ENCODE measurements around the gene SSRP1.
"Not testable (repeated sequence)": the region's sequence is repeated elsewhere in the genome, so short reads cannot be mapped to it uniquely, and the experiment has no call there.

SSRP1 gene

DNA sequence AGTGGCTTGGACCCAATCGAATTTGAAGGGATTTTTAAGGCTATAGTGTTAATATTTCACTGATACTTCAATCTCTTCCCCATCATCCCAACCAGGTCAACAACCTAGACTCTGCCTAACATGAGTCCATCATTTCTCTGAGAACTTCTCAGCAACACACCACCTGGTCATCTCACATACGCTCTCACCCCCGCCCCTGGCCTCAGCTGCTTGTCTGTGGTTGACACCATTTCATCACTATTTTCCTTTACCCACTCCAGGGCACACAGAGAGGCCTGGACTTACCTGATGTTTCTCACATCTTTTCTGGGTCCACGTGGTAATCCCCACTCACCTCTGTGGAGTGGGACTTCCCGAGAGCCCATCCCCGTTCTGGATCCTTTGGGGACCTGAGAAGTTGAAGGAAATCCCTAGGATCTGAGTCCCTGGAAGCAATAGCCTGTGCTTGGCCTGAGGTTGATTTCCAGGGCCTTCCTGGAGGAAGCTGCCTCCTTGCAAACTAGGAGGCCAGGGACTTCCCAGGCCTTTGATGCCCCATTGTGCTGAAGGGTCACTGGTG lies 5.6 kb upstream of the SSRP1 start:
- H3K4me3 ChIP-seq (ENCODE audit: low read length): no peak overlapping the region
- peaks cover 39% of the 10 kb centered on the region for H3K4me1 ChIP-seq (ENCODE audit: insufficient read depth, low read length)
- no peaks in the 10 kb centered on the region for H3K36me3 ChIP-seq (ENCODE audit: insufficient read depth, low read length)
- H3K9me3 ChIP-seq (ENCODE audit: low read length): no peaks in the 10 kb centered on the region
- H2AFZ ChIP-seq (ENCODE audit: low read depth, low read length): no peak overlapping the region
- H3K27me3 ChIP-seq (ENCODE audit: insufficient read depth, low read length): no peaks in the 10 kb centered on the region

DNA sequence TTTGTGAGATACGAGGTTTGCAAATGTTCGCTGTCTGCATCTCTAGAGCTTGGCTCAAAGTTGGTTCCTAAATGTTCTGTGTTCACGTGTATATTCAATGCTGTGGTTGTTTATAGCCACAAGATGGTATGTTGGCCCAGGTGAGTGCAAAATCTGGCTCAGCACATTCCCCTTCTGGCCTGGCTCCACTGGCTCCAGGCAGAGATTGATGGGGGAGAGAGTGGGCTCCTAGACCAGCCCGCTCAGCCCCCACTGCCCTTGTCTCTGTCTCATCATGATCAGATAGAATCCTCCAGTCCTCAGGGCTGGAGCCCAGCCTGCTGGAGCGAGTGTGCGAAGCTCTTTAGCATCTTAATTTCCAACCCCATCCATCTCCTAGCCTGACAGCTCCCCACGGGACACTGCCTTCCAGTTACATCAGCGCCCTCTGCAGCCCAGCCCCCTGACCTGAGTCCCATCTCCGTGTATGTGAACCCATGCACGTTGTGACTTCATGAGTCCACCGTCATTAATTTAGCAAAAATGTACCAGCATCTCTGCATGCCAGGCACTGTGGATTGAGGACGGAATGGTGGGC lies 4.4 kb upstream of the SSRP1 start:
- H3K36me3 ChIP-seq (ENCODE audit: insufficient read depth, low read length): no peaks in the 10 kb centered on the region
- no peaks in the 10 kb centered on the region for H3K27me3 ChIP-seq (ENCODE audit: insufficient read depth, low read length)
- no peak overlapping the region for H3K4me3 ChIP-seq (ENCODE audit: low read length)
- H3K9me3 ChIP-seq (ENCODE audit: low read length): no peaks in the 10 kb centered on the region
- peaks cover 45% of the 10 kb centered on the region for H3K4me1 ChIP-seq (ENCODE audit: insufficient read depth, low read length)
- no peak overlapping the region for H2AFZ ChIP-seq (ENCODE audit: low read depth, low read length)

DNA sequence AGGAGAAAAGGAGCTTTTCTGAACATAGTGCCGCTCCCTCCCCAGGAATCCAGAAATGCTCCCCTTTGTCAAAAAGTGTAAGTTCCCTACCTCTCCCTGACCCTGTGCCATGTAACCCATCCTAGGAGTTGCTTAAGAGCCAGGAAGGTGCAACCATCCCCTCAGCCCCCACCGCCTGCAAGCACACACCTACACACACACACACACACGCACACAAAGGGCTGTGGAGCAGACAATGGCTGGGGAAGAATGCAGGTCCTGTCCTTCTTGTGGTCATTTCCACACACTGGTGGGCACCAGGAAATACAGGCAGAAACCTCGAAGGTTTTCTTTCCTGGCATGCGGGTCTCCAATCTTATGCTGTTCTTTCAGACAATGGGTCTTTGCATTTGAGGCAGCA lies 3.6 kb upstream of the SSRP1 start:
- Histone ChIP-seq H3K4me3 (ENCODE audit: low read length) (no peak overlapping the region), H3K9me3 (ENCODE audit: low read length) (no peaks in the 10 kb centered on the region), H3K36me3 (ENCODE audit: insufficient read depth, low read length) (peaks cover 5% of the 10 kb centered on the region), H3K27me3 (ENCODE audit: insufficient read depth, low read length) (no peaks in the 10 kb centered on the region), H2AFZ (ENCODE audit: low read depth, low read length) (no peak overlapping the region), H3K4me1 (ENCODE audit: insufficient read depth, low read length) (peaks cover 53% of the 10 kb centered on the region)

DNA sequence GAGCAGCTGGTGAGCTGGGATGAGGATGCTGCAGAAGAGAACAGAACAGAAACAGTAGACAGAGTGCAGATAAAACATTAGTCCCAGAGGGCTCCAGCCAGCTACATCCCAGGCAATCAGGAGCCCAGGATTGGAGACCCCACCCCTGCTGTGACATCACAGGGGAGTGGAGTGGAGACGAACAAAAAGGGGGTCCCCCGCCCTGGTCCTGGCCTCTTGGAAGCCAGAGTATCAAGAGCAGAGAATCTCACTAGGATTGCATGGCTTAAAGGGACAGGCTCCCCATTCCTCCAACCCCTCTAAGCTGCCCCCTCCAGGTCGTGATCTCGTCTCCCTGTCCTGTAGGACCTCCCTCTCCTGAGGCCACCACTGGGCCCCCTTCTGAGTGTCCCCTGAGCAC lies 2.5 kb upstream of the SSRP1 start, which contains the start of gene P2RX3:
Gene P2RX3, plus strand, starts transcription at position 211 of the 400 bp plus-strand sequence. CDS start 199 bp downstream, outside the sequence.
- Histone ChIP-seq H3K36me3 (ENCODE audit: insufficient read depth, low read length) (peaks cover 17% of the 10 kb centered on the region), H3K27me3 (ENCODE audit: insufficient read depth, low read length) (no peaks in the 10 kb centered on the region), H3K4me3 (ENCODE audit: low read length) (no peak within 1 kb of the TSS), H3K9me3 (ENCODE audit: low read length) (no peaks in the 10 kb centered on the region), H3K4me1 (ENCODE audit: insufficient read depth, low read length) (peaks cover 53% of the 10 kb centered on the region), H2AFZ (ENCODE audit: low read depth, low read length) (no peak within 1 kb of the TSS)

DNA sequence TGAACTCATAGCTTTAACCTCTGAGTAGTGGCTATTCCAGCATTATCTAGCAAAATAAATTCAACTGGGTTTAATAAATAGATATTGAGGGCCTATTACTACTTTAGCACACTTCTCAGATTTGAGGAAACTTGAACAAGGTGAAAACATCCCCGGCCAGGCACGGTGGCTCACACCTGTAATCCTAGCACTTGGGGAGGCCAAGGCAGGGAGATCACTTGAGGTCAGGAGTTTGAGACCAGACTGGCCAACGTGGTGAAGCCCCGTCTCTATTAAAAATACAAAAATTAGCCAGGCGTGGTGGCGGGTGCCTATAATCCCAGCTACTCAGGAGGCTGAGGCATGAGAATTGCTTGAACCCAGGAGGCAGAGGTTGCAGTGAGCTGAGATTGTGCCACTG lies 1.2 kb upstream of the SSRP1 start:
- Histone ChIP-seq H3K36me3 (ENCODE audit: insufficient read depth, low read length) (peaks cover 30% of the 10 kb centered on the region), H3K4me1 (ENCODE audit: insufficient read depth, low read length) (peaks cover 49% of the 10 kb centered on the region)
- not testable (repeated sequence) for H3K9me3 ChIP-seq (ENCODE audit: low read length); H3K4me3 ChIP-seq (ENCODE audit: low read length); H2AFZ ChIP-seq (ENCODE audit: low read depth, low read length); H3K27me3 ChIP-seq (ENCODE audit: insufficient read depth, low read length)

DNA sequence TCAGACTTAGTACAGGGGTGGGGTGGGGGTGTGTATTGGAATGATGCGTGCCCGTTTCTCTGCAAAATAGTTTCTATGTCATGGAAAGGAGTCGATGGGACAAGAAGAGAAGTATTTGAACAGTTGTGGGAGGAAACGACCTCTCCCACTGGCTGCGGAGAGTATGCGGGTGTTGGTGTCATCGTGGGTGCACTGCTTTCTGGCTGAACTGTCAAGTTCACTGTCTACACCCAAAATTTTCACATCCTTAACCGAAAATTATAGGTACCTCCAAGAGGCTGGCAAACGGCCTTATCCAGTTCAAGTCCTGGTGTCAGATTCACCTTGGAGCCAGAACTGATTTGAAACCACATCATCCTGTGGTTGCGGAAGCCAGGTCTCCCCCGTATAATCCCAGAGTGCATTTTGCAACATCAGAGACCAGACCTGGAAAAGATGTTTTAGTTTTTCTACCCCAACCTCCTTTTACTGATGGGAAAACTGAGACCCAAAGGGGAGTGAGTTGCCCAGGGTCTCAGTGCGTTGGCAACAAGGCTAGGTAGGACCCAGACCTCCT lies 497 bp upstream of the SSRP1 start:
- Histone ChIP-seq H3K4me3 (ENCODE audit: low read length) (peak overlapping the region; percentile 93), H3K9me3 (ENCODE audit: low read length) (no peaks in the 10 kb centered on the region), H3K36me3 (ENCODE audit: insufficient read depth, low read length) (peaks cover 36% of the 10 kb centered on the region), H3K27me3 (ENCODE audit: insufficient read depth, low read length) (no peaks in the 10 kb centered on the region), H2AFZ (ENCODE audit: low read depth, low read length) (peak overlapping the region; percentile 60), H3K4me1 (ENCODE audit: insufficient read depth, low read length) (peaks cover 49% of the 10 kb centered on the region)

DNA sequence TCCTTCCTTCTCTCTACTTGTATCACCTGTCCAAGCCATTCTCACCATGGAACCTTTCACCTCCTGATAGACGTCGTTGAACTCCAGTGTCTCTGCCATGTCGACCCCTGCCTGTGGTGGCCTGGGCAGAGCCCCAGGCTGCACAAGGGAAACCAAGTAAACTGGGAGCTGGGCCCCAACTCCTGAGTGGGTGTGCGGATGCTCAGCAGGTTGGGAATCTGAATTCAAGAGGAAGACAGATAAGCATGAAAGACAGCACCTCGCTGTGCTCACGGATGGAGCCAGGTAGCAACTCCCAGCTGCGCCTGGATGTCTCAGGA lies 709 bp downstream of the SSRP1 start:
- Histone ChIP-seq H3K27me3 (ENCODE audit: insufficient read depth, low read length) (no peaks in the 10 kb centered on the region), H2AFZ (ENCODE audit: low read depth, low read length) (no peak overlapping the region), H3K4me3 (ENCODE audit: low read length) (peak overlapping the region; percentile 93), H3K4me1 (ENCODE audit: insufficient read depth, low read length) (peaks cover 41% of the 10 kb centered on the region), H3K9me3 (ENCODE audit: low read length) (no peaks in the 10 kb centered on the region), H3K36me3 (ENCODE audit: insufficient read depth, low read length) (peaks cover 48% of the 10 kb centered on the region)

DNA sequence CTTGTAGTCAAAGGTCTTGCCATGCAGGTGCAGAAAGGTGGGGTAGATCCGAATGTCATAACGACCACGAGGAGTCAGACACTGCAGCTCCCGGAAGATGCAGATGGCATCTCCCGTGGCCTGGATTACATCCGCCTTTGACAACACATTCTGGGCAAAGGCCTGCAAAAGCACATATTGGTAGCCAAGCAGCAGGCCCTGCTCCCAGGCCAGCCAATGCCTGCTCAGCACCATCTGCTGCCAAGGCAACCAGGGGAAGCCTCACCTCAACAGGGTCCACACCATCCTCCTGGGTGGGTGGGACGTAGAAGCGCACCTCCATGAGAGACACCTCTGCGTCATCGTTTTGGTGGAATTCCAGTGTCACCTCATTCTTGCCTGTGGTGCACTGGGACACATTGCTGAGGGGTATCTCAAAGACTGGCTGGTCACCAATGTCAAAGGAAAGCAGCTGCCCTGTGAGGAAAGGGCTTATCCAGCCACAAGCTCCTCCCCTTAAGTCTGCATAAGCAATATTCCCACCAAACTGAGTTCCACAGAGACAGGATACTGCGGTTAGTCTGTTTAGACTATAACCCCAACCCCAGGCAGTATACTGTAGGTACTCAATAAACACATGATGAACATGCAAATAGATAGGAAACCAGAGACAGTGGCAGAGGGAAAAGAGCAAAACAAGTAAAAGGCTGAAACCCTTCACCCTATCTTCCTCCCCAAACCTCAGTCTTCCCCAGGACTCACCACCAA lies 2.8 kb downstream of the SSRP1 start:
- Histone ChIP-seq H3K4me1 (ENCODE audit: insufficient read depth, low read length) (peaks cover 22% of the 10 kb centered on the region), H3K9me3 (ENCODE audit: low read length) (no peaks in the 10 kb centered on the region), H3K36me3 (ENCODE audit: insufficient read depth, low read length) (peaks cover 69% of the 10 kb centered on the region), H3K4me3 (ENCODE audit: low read length) (no peak overlapping the region), H3K27me3 (ENCODE audit: insufficient read depth, low read length) (no peaks in the 10 kb centered on the region), H2AFZ (ENCODE audit: low read depth, low read length) (no peak overlapping the region)

DNA sequence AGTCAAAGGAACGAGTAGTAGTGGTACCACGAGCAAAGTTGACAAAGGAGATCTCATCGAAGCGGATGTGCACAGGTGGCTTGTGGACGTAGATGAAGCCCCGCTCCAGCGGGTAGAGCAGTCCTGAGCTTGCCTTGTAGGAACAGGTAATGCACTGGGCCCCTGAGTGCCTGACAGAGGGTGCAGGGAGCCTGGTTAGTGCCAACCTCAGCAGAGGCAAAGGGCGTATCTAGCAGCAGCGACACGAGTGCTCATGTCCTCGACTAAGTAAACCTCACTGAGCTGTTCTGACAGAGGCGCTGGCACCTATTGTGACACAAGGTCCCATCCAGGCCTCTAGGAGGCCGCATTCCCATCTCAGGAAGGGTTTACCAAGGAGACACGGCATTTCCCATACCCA lies 4.0 kb downstream of the SSRP1 start:
- H3K9me3 ChIP-seq (ENCODE audit: low read length): no peaks in the 10 kb centered on the region
- no peaks in the 10 kb centered on the region for H3K27me3 ChIP-seq (ENCODE audit: insufficient read depth, low read length)
- H3K36me3 ChIP-seq (ENCODE audit: insufficient read depth, low read length): peaks cover 81% of the 10 kb centered on the region
- H2AFZ ChIP-seq (ENCODE audit: low read depth, low read length): no peak overlapping the region
- peaks cover 24% of the 10 kb centered on the region for H3K4me1 ChIP-seq (ENCODE audit: insufficient read depth, low read length)
- H3K4me3 ChIP-seq (ENCODE audit: low read length): no peak overlapping the region

DNA sequence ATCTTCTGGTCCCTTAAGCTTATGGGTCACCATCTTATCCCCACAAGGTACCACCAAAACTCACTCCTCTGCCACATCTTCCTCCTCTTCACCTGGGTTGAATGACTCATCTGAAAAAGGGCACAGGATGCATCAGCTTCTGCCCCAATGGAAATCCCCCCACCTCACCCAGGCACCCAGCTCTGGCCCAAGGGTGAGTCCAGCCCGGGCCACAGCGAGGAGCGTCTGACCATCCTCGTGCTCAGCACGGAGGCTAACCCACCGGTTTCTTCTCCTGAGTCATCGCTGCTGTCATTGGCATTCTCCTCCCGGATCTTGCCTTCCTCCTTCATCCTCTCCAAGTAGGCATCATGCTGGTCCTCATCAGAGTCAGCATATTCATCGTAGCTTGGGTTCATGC lies 5.7 kb downstream of the SSRP1 start:
- Histone ChIP-seq H3K4me3 (ENCODE audit: low read length) (no peak overlapping the region), H3K36me3 (ENCODE audit: insufficient read depth, low read length) (peaks cover 92% of the 10 kb centered on the region)

DNA sequence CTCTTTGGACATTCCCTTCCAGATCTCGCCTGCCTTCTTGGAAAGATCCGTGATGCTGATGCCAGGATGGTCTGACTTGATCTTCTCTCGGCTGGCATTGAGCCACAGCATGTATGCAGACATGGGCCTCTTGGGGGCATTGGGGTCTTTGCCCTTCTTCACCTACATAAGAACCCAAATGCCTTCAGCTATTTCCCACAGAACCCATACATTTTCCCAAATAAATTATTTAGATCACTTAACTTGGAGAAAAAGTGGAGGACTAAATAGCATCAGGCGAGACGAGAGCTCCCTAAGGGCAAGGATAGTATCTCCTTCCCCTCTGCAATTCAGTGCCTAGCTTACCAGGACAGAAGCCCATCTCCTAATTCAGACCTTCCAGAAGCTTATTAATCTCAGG lies 8.0 kb downstream of the SSRP1 start:
- peaks cover 71% of the 10 kb centered on the region for H3K36me3 ChIP-seq (ENCODE audit: insufficient read depth, low read length)
- no peaks in the 10 kb centered on the region for H3K27me3 ChIP-seq (ENCODE audit: insufficient read depth, low read length)
- H3K4me3 ChIP-seq (ENCODE audit: low read length): no peak overlapping the region
- H3K4me1 ChIP-seq (ENCODE audit: insufficient read depth, low read length): peaks cover 32% of the 10 kb centered on the region
- H2AFZ ChIP-seq (ENCODE audit: low read depth, low read length): no peak overlapping the region
- no peaks in the 10 kb centered on the region for H3K9me3 ChIP-seq (ENCODE audit: low read length)

More for the DNA sequence above, 5.7 kb downstream of the SSRP1 start:
- H3K27me3 ChIP-seq (ENCODE audit: insufficient read depth, low read length): no peaks in the 10 kb centered on the region
- H2AFZ ChIP-seq (ENCODE audit: low read depth, low read length): no peak overlapping the region
- H3K9me3 ChIP-seq (ENCODE audit: low read length): no peaks in the 10 kb centered on the region
- peaks cover 32% of the 10 kb centered on the region for H3K4me1 ChIP-seq (ENCODE audit: insufficient read depth, low read length)

DNA sequence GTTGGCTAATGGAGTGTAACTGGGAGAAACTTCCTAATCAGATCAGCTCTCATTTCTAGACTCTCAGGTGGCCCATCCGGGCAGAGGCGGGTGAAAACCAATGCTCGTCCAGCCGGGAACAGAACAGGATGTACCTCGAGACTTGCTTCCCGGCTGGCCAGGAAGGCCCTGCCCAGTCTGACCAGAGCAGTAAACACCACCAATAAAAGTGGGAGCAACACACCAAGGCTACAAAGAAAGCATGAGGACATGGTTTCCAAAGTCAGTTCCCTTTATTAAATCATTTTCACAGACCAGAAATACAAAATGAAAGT lies 10.0 kb downstream of the SSRP1 start:
- H3K9me3 ChIP-seq (ENCODE audit: low read length): no peaks in the 10 kb centered on the region
- H3K4me1 ChIP-seq (ENCODE audit: insufficient read depth, low read length): peaks cover 43% of the 10 kb centered on the region
- peak overlapping the region; percentile 71 for H3K4me3 ChIP-seq (ENCODE audit: low read length)
- peak overlapping the region; percentile 31 for H2AFZ ChIP-seq (ENCODE audit: low read depth, low read length)
- peaks cover 59% of the 10 kb centered on the region for H3K36me3 ChIP-seq (ENCODE audit: insufficient read depth, low read length)
- no peaks in the 10 kb centered on the region for H3K27me3 ChIP-seq (ENCODE audit: insufficient read depth, low read length)

DNA sequence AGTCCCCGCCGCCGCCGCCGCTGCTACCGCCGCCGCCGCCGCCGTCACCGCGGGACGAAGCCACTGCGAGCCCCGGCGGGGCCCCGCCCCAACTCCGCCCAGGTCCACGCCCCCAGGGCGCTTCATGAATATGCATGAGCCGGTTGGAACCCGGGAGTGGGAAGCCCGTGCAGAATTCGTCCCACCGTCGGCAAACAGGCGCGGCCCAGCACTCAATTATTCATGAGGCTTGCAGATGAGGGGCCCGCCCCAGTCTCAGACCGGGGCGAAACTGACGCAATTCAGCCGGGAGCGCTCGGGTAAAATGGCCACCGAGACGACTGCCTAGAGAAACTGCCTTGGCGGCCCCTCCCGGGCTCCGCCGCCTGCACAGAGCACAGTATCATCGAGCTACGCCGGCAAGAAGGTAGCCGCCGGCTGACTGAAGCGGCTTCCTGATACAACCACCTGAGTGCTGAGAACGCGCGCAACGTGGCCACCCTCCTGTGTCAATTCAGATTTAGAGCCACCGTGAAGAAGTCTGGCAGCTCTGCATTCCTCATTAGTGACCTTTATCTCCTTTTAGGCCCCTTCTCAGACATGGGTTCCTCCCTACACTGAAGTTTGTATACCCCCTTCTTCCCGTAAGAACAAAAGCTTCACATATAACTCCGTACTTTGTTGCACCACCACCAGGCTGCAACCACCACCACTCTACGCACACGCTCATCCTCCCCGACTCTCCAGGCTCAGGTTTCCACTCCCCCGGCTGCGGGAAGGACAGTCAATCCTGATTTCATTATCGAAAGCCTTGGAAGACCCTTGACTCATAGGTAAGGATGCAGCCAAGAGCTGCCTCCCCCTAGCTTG lies 10.6 kb downstream of the SSRP1 start, which contains the start of gene TNKS1BP1:
Gene TNKS1BP1, minus strand, starts transcription at position 67 of the 849 bp plus-strand sequence. CDS start 3,067 bp downstream, outside the sequence.
- Histone ChIP-seq H3K4me1 (ENCODE audit: insufficient read depth, low read length) (peaks cover 43% of the 10 kb centered on the region), H3K27me3 (ENCODE audit: insufficient read depth, low read length) (no peaks in the 10 kb centered on the region), H3K4me3 (ENCODE audit: low read length) (peak within 1 kb of the TSS; percentile 71), H3K36me3 (ENCODE audit: insufficient read depth, low read length) (peaks cover 59% of the 10 kb centered on the region), H3K9me3 (ENCODE audit: low read length) (no peaks in the 10 kb centered on the region), H2AFZ (ENCODE audit: low read depth, low read length) (peak within 1 kb of the TSS; percentile 31)

Measured in neuron (in vitro differentiated cells).